ENCODE data around the gene NLGN1. TPM values are rescaled to one million over a fixed set of nuclear protein-coding genes. Genes with fewer than 3 reads are reported as not detected.

The NLGN1 gene
- total RNA-seq, 1 experiment from 2014 or later: 5.2 TPM

- Histone ChIP-seq H2BK12ac (ENCODE audit: insufficient read length, low read depth, low read length) (no peak overlapping the region), H4K91ac (ENCODE audit: insufficient read length, low read depth, low read length) (no peak overlapping the region), H2AK5ac (ENCODE audit: insufficient read length, low read length) (no peak overlapping the region), H3K23ac (ENCODE audit: insufficient read length, low read depth, low read length) (no peak overlapping the region), H3K27me3 (ENCODE audit: insufficient read depth, low read length) (no peaks in the 10 kb centered on the region), H3K23me2 (ENCODE audit: insufficient read length, low read depth, low read length, poor library complexity, severe bottlenecking) (no peaks in the 10 kb centered on the region), H3K27ac (ENCODE audit: insufficient read length, low read depth, low read length) (no peak overlapping the region), H3K9me3 (ENCODE audit: control insufficient read depth, low read depth, low read length) (no peaks in the 10 kb centered on the region), H2BK20ac (ENCODE audit: low read depth, low read length, poor library complexity, severe bottlenecking) (no peak overlapping the region), H2BK5ac (ENCODE audit: insufficient read length, low read length) (no peak overlapping the region), H3K14ac (ENCODE audit: insufficient read depth, low read length) (no peak overlapping the region), H4K5ac (ENCODE audit: insufficient read length, low read depth, low read length) (no peak overlapping the region), H4K8ac (replicated peaks; ENCODE audit: insufficient read length, low read depth, low read length) (no peak overlapping the region), H3K79me1 (ENCODE audit: insufficient read depth, low read depth, low read length, poor library complexity, severe bottlenecking) (no peaks in the 10 kb centered on the region), H2BK120ac (ENCODE audit: low read depth, low read length, poor library complexity, severe bottlenecking) (no peak overlapping the region), H3T11ph (ENCODE audit: low read length) (no peak overlapping the region), H3K4me2 (ENCODE audit: insufficient read depth, insufficient read length, low read length) (no peak overlapping the region), H3K4me1 (ENCODE audit: insufficient read depth, low read length) (peaks cover 2% of the 10 kb centered on the region; the same call in 1 of the 2 replicates), H3K4ac (ENCODE audit: low read depth, low read length) (no peak overlapping the region), H2BK15ac (ENCODE audit: low read depth, low read length) (no peak overlapping the region), H4K20me1 (ENCODE audit: control insufficient read depth, insufficient read depth, insufficient read length) (no peaks in the 10 kb centered on the region), H3K56ac (ENCODE audit: insufficient read length, low read depth, low read length) (no peak overlapping the region), H2AFZ (ENCODE audit: low read length) (no peak overlapping the region), H3K9ac (ENCODE audit: extremely low read depth, insufficient read length, low read length) (no peak overlapping the region), H3K79me2 (ENCODE audit: insufficient read depth, low read length) (no peaks in the 10 kb centered on the region), H3K18ac (ENCODE audit: insufficient read length, low read depth, low read length) (no peak overlapping the region)
- H3K9me3 Mint-ChIP-seq: no peaks in the 10 kb centered on the region
- H3K27me3 Mint-ChIP-seq (ENCODE audit: low read depth): no peaks in the 10 kb centered on the region
- H3K27ac Mint-ChIP-seq: no peak overlapping the region
- H3K36me3 Mint-ChIP-seq (ENCODE audit: insufficient read depth in 1 of 3, low read depth in 3 of 3): peaks cover 0 to 7% (median 0%) of the 10 kb centered on the region in 3 experiments; a peak in 1 of 7 replicates
- no CpG with 5 or more reads among the region's 1 CpG for WGBS (ENCODE audit: extremely low coverage, insufficient read length, low lambda C conversion rate)
- no peak for TF ChIP-seq CTCF (conservative IDR thresholded peaks at IDR 0.05)
- peaks cover 18 to 19% of the 10 kb centered on the region in 2 experiments for H3K4me1 Mint-ChIP-seq
- DNase-seq: no peak
- H3K4me3 Mint-ChIP-seq: no peak overlapping the region
These were observed 337.4 kb downstream of the NLGN1 start for GRCh38 chr3:173734895-173735294.

All from H9 (cell line).